ENCODE data around the gene HOGA1.
"Not testable (repeated sequence)": the region's sequence is repeated elsewhere in the genome, so short reads cannot be mapped to it uniquely, and the experiment has no call there.

The HOGA1 gene

GRCh38 chr10:97649405-97649750, 65.2 kb downstream of the HOGA1 start:
- not testable (repeated sequence) for DNase-seq (ENCODE audit: low spot score)

GRCh38 chr10:97650726-97651125, 66.5 kb downstream of the HOGA1 start:
- no peak for DNase-seq (ENCODE audit: low spot score)

- no peak for DNase-seq (ENCODE audit: low spot score)
These were observed 67.6 kb downstream of the HOGA1 start for GRCh38 chr10:97651773-97652172.

- no peak for DNase-seq (ENCODE audit: low spot score)
These were observed 72.6 kb downstream of the HOGA1 start for GRCh38 chr10:97656777-97657176.

- no peak for DNase-seq (ENCODE audit: low spot score)
These were observed 75.4 kb downstream of the HOGA1 start for GRCh38 chr10:97659589-97659988.
